ENCODE results near the gene TERC.

The TERC gene

GRCh38 chr3:169790219-169790618 lies 25.4 kb upstream of the TERC start:
- Histone ChIP-seq H3K4me3 (ENCODE audit: extremely low read depth, insufficient read depth, low read length, poor library complexity, severe bottlenecking) (no peak overlapping the region), H3K36me3 (ENCODE audit: control insufficient read depth, insufficient read depth, low read length) (peaks cover 42% of the 10 kb centered on the region), H3K27ac (ENCODE audit: low read depth, low read length, severe bottlenecking) (no peak overlapping the region), H3K4me1 (ENCODE audit: control insufficient read depth, insufficient read depth, low read length, poor library complexity, severe bottlenecking) (no peaks in the 10 kb centered on the region), H3K9me3 (ENCODE audit: control insufficient read depth, low read length) (no peaks in the 10 kb centered on the region)

- Histone ChIP-seq H3K9me3 (ENCODE audit: control insufficient read depth, low read length) (no peaks in the 10 kb centered on the region), H3K4me3 (ENCODE audit: extremely low read depth, insufficient read depth, low read length, poor library complexity, severe bottlenecking) (no peak overlapping the region), H3K27ac (ENCODE audit: low read depth, low read length, severe bottlenecking) (no peak overlapping the region), H3K4me1 (ENCODE audit: control insufficient read depth, insufficient read depth, low read length, poor library complexity, severe bottlenecking) (no peaks in the 10 kb centered on the region), H3K36me3 (ENCODE audit: control insufficient read depth, insufficient read depth, low read length) (peaks cover 47% of the 10 kb centered on the region)
- WGBS, 2 experiments (ENCODE audit: insufficient coverage in 2 of 2) = no CpG with 5 or more reads among the region's 1 CpG
Measured at GRCh38 chr3:169787791-169788190, 22.9 kb upstream of the TERC start.

- H3K27ac ChIP-seq (ENCODE audit: low read depth, low read length, severe bottlenecking) = no peak overlapping the region
- H3K4me3 ChIP-seq (ENCODE audit: extremely low read depth, insufficient read depth, low read length, poor library complexity, severe bottlenecking) = no peak overlapping the region
- H3K36me3 ChIP-seq (ENCODE audit: control insufficient read depth, insufficient read depth, low read length) = peaks cover 47% of the 10 kb centered on the region
- no peaks in the 10 kb centered on the region for H3K4me1 ChIP-seq (ENCODE audit: control insufficient read depth, insufficient read depth, low read length, poor library complexity, severe bottlenecking)
- H3K9me3 ChIP-seq (ENCODE audit: control insufficient read depth, low read length) = no peaks in the 10 kb centered on the region
- no CpG with 5 or more reads among the region's 4 CpGs for WGBS, 2 experiments (ENCODE audit: insufficient coverage in 2 of 2)
Measured at GRCh38 chr3:169787120-169787519, 22.3 kb upstream of the TERC start.

- 91 to 92% methylated on average over 4 of the region's 4 CpGs for WGBS, 2 experiments (ENCODE audit: insufficient coverage in 2 of 2)
- Histone ChIP-seq H3K4me3 (ENCODE audit: extremely low read depth, insufficient read depth, low read length, poor library complexity, severe bottlenecking) (no peak overlapping the region), H3K27ac (ENCODE audit: low read depth, low read length, severe bottlenecking) (no peak overlapping the region), H3K9me3 (ENCODE audit: control insufficient read depth, low read length) (no peaks in the 10 kb centered on the region), H3K36me3 (ENCODE audit: control insufficient read depth, insufficient read depth, low read length) (peaks cover 83% of the 10 kb centered on the region), H3K4me1 (ENCODE audit: control insufficient read depth, insufficient read depth, low read length, poor library complexity, severe bottlenecking) (no peaks in the 10 kb centered on the region)
Measured at GRCh38 chr3:169781209-169781855, 16.5 kb upstream of the TERC start.

GRCh38 chr3:169780742-169781141 lies 15.9 kb upstream of the TERC start:
- no peaks in the 10 kb centered on the region for H3K9me3 ChIP-seq (ENCODE audit: control insufficient read depth, low read length)
- H3K36me3 ChIP-seq (ENCODE audit: control insufficient read depth, insufficient read depth, low read length) = peaks cover 83% of the 10 kb centered on the region
- no peak overlapping the region for H3K27ac ChIP-seq (ENCODE audit: low read depth, low read length, severe bottlenecking)
- H3K4me1 ChIP-seq (ENCODE audit: control insufficient read depth, insufficient read depth, low read length, poor library complexity, severe bottlenecking) = no peaks in the 10 kb centered on the region
- no peak overlapping the region for H3K4me3 ChIP-seq (ENCODE audit: extremely low read depth, insufficient read depth, low read length, poor library complexity, severe bottlenecking)
- WGBS, 2 experiments (ENCODE audit: insufficient coverage in 2 of 2) = 93 to 100% methylated on average over 1 to 2 of the region's 2 CpGs

GRCh38 chr3:169777822-169778221 lies 13.0 kb upstream of the TERC start:
- H3K27ac ChIP-seq (ENCODE audit: low read depth, low read length, severe bottlenecking) = no peak overlapping the region
- 70 to 75% methylated on average over 4 of the region's 4 CpGs for whole genome bisulfite sequencing, 2 experiments (ENCODE audit: insufficient coverage in 2 of 2)

GRCh38 chr3:169774186-169774585 lies 9.3 kb upstream of the TERC start:
- Histone ChIP-seq H3K4me3 (ENCODE audit: extremely low read depth, insufficient read depth, low read length, poor library complexity, severe bottlenecking) (peak overlapping the region; percentile 93), H3K36me3 (ENCODE audit: control insufficient read depth, insufficient read depth, low read length) (peaks cover 43% of the 10 kb centered on the region), H3K4me1 (ENCODE audit: control insufficient read depth, insufficient read depth, low read length, poor library complexity, severe bottlenecking) (peaks cover 12% of the 10 kb centered on the region), H3K27ac (ENCODE audit: low read depth, low read length, severe bottlenecking) (peak overlapping the region; percentile 99), H3K9me3 (ENCODE audit: control insufficient read depth, low read length) (no peaks in the 10 kb centered on the region)
- WGBS, 2 experiments (ENCODE audit: insufficient coverage in 2 of 2) = 74 to 87% methylated on average over 3 of the region's 5 CpGs

More at GRCh38 chr3:169777822-169778221, 13.0 kb upstream of the TERC start:
- Histone ChIP-seq H3K36me3 (ENCODE audit: control insufficient read depth, insufficient read depth, low read length) (peaks cover 78% of the 10 kb centered on the region), H3K9me3 (ENCODE audit: control insufficient read depth, low read length) (no peaks in the 10 kb centered on the region), H3K4me3 (ENCODE audit: extremely low read depth, insufficient read depth, low read length, poor library complexity, severe bottlenecking) (no peak overlapping the region), H3K4me1 (ENCODE audit: control insufficient read depth, insufficient read depth, low read length, poor library complexity, severe bottlenecking) (peaks cover 10% of the 10 kb centered on the region)

- peaks cover 33% of the 10 kb centered on the region for H3K36me3 ChIP-seq (ENCODE audit: control insufficient read depth, insufficient read depth, low read length)
- peak within 1 kb of the TSS; percentile 93 for H3K4me3 ChIP-seq (ENCODE audit: extremely low read depth, insufficient read depth, low read length, poor library complexity, severe bottlenecking)
- H3K9me3 ChIP-seq (ENCODE audit: control insufficient read depth, low read length) = no peaks in the 10 kb centered on the region
- peak within 1 kb of the TSS; percentile 99 for H3K27ac ChIP-seq (ENCODE audit: low read depth, low read length, severe bottlenecking)
- peaks cover 12% of the 10 kb centered on the region for H3K4me1 ChIP-seq (ENCODE audit: control insufficient read depth, insufficient read depth, low read length, poor library complexity, severe bottlenecking)
- WGBS, 2 experiments (ENCODE audit: insufficient coverage in 2 of 2) = 0 to 1% methylated on average over 57 to 60 of the region's 61 CpGs
Measured at GRCh38 chr3:169772897-169773816, 8.3 kb upstream of the TERC start, which contains the start of gene MYNN. TSS of gene MYNN (plus strand) at chr3:169773396. CDS start at chr3:169774296, 900 bp downstream.

GRCh38 chr3:169772305-169772896 lies 7.5 kb upstream of the TERC start:
- Histone ChIP-seq H3K4me1 (ENCODE audit: control insufficient read depth, insufficient read depth, low read length, poor library complexity, severe bottlenecking) (peaks cover 12% of the 10 kb centered on the region), H3K36me3 (ENCODE audit: control insufficient read depth, insufficient read depth, low read length) (peaks cover 25% of the 10 kb centered on the region), H3K27ac (ENCODE audit: low read depth, low read length, severe bottlenecking) (peak overlapping the region; percentile 99), H3K4me3 (ENCODE audit: extremely low read depth, insufficient read depth, low read length, poor library complexity, severe bottlenecking) (peak overlapping the region; percentile 93), H3K9me3 (ENCODE audit: control insufficient read depth, low read length) (no peaks in the 10 kb centered on the region)
- 0% methylated on average over 4 to 11 of the region's 15 CpGs for WGBS, 2 experiments (ENCODE audit: insufficient coverage in 2 of 2)

GRCh38 chr3:169771497-169772304 lies 6.8 kb upstream of the TERC start:
- H3K4me3 ChIP-seq (ENCODE audit: extremely low read depth, insufficient read depth, low read length, poor library complexity, severe bottlenecking) = peak overlapping the region; percentile 93
- H3K4me1 ChIP-seq (ENCODE audit: control insufficient read depth, insufficient read depth, low read length, poor library complexity, severe bottlenecking) = peaks cover 12% of the 10 kb centered on the region
- H3K36me3 ChIP-seq (ENCODE audit: control insufficient read depth, insufficient read depth, low read length) = peaks cover 18% of the 10 kb centered on the region
- H3K27ac ChIP-seq (ENCODE audit: low read depth, low read length, severe bottlenecking) = peak overlapping the region; percentile 99
- H3K9me3 ChIP-seq (ENCODE audit: control insufficient read depth, low read length) = no peaks in the 10 kb centered on the region
- WGBS, 2 experiments (ENCODE audit: insufficient coverage in 2 of 2) = 0 to 1% methylated on average over 6 to 17 of the region's 27 CpGs

Data from mesodermal cell (in vitro differentiated cells).